ENCODE results near the gene CCDC178.
"Not testable (repeated sequence)": the region's sequence is repeated elsewhere in the genome, so short reads cannot be mapped to it uniquely, and the experiment has no call there.

Gene CCDC178, protein sequence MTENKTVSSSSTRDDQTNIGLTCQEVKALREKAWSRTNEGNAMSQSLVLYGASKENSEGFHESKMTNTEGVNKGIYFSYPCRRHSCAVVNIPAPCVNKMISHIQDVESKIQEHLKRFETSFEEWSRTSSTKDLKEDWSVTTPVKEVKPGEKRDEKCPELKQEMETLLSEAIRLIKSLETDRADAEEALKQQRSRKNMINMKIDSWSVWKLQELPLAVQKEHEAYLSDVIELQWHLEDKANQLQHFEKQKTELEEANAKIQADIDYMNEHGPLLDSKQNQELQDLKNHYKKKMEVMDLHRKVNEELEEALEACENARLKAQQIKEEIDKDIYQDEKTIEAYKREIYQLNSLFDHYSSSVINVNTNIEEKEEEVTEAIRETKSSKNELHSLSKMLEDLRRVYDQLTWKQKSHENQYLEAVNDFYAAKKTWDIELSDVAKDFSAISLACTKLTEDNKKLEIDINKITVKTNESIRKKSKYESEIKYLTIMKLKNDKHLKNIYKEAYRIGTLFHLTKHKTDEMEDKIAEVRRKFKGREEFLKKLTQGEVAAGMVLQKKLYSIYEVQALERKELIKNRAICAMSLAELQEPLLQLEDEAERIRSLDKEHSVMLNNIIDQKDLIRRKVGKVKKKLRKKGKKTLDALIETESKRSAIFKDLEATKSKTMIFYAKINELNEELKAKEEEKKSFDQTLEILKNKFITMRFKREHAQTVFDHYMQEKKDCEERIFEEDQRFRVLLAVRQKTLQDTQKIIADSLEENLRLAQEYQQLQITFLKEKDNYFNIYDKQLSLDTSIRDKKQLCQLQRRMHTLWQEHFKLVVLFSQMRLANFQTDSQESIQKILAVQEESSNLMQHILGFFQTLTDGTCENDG

DNA sequence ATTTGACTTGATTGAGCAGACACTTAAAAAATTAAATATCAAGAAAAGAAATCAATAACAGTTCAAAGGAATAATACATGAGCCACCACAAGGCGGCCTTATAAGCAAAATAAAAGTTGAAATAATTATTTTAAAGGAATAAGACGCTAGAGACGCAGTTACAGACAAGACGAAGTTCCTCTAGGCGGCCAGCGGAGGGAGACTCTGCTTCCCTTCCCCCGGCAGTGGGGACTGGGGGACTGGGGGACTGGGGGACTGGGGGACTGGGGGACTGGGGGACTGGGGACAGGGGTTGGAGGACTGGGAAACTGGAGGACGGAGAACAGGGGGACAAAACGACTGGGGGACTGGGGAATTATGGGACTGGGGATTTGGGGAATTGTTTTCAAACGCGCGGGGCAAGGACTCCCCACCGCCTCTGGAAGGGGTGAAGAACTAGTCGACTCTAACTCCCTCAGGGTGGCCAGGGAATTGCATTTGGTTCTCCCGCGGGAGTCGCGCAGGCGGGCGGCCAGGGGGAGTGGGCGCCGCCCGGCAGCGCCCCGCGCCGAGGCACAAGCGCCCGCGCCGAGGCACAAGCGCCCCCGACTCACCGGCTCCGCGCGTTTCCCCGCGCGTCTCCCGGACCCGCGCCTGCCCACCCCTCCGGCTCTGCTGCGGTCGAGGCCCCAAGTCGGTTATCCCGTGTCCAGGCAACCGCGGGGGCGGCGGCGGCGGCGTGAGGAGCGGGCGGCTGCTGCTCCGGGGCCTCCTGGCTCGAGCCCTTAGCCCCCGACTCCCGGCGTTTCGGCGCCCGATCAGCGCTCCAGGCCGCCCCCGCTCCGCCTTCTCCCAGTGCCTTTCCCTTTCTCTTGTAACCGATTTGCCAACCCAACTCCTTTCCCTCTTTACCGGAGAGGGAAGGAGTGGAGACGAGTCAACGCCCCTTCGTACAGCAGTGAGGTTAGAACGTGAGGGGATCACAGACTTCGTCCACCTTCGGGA lies at the start of gene CCDC178:
Gene CCDC178 (minus strand): TSS at position 662 of the 984 bp plus-strand sequence. CDS start 28,633 bp downstream, outside the sequence.
- no peak for DNase-seq

DNA sequence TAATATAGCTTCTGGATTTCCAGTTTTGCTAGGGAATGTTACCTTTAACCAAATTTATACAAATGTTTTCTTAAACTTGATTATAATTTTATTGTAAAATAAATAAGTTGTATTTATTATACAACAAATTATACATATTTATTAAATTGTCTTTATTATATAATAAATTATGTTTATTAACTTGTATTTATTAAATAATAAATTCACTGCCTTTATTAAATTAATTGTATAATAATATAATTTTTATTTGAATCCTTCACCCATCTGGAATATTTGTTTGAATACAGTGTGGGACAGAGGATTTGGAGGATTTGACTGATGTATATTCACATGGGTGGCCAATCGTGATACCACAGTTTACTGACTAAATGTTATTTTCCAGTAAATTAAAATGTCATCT lies 43.4 kb upstream of the CCDC178 start:
- no peak for DNase-seq

DNA sequence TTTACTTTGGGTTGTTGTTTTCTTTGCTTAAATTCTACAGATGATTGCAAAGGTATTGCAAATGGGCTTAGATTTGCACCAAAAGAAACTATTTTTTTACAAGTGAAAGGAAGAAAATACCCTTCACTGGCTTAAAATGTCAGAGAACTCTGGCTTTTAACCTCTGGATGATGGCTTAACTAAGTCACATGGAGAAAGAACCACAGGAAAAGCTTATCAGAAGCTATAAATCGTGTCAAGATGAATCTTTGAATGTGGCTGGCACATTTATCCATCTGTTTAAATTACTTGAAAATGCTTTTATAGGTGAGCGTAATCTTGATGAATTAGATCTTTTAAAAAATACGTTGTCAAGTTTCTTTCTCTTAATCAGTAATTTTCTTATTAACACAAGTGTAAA lies 32.0 kb upstream of the CCDC178 start:
- DNase-seq: no peak

DNA sequence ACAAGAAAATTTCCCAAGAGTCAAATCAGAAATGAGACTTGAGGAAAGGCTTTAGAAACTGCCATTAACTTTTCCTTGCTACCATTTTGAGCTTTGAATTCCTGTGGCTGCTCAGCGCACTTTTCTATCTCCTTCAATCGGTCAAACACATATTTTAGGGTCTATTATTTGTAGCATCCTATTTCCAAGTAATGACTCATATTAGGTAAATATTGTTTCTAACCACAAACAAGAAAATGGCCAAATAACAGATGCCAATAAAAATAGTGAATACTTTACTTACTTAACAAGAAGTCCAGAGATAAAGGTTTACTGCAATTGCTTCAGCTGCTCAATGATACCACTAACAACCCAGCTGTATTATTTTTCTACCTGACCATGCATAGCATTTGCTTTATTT lies 29.7 kb upstream of the CCDC178 start:
- DNase-seq: no peak

DNA sequence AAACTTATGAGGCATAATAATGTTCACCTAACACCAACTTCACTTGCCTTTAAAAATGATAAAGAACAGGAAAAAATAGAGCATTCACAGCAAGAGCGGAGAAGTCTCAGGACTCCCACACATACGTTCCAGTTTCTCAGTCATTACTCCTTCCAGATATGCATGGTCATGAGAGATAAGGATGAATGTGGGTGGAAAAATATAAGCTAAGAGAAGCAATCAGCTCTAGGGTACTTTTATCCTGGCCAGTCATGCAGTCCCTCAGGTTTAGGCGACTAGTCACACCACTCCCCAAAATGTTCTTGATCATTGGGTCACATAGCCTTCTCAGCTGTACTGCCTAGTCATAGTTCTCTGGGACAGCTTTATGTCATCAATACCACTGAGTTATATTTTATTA lies 29.2 kb upstream of the CCDC178 start:
- no peak for DNase-seq

DNA sequence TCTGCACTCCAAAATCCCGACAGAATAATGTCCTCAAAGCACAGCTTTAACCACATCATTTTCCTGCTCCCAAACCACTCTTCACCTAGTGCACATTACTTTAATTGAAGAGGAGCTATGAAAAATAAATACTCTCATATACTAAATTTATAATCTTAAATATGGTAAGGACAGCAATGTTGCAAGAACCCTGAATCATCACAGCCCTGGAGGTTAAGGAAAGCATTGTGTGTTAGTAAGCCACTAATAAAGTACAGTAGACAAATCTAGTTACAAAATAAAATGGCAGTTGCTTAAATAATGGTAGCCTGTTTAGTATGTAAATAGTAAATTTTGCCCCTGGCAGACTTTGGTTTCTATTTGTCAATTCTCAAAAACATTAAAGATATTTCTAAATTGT lies 27.0 kb upstream of the CCDC178 start:
- no peak for DNase-seq

DNA sequence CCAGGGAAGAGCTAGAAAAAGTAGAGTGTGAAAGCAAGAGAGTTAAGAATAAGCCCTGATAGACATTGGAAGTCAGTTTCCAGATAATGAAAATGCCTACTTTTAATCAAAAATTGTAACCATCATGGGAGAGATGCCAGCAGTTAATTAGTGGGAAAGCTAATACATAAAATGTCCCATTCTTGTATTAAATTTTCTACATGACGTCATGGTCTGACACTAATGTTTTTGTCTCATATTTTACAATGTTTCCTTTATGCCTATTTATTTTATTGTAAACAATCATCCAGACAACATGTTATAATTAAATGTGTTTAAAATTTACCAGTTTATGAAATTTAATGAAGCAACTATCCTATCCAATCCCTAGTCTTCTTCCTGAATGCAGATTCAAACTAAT lies 26.3 kb upstream of the CCDC178 start:
- DNase-seq: no peak

DNA sequence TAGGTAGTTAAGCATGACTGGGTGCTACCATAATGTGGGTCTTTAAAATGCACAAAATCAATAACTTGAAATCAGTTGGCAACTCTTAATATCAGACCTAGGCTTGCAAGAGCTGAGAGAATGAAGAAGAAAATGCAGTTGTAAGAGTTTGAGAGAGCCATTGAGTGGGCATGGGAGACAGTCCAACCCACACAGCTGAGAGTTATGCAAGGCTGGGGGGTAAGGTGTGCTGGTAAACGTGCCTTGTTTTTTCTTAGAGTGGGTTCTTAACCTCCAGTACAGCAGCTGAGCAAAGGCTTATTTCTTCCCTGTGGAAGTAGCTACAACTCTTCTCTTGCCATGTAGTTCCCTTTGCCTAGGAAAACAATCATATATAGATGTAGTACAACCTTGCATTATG lies 20.2 kb upstream of the CCDC178 start:
- no peak for DNase-seq

DNA sequence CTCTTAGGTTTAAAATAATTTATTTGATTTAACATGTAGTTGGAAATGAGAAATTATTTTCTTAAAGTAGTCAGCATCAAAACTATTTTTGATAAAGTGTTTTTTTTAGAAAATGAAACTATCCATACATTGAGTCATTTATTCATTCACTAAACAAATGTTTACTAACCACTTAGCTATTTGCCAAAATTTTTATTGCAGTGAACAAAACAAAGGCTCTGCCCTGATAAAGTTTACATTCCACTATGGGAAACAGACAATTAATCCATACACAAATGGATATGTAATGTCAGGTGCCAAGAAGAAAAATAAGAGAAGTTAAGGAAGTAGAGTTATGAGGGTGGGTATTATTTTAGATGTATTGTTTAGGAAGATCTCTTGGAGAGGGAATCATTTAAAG lies 19.1 kb upstream of the CCDC178 start:
- no peak for DNase-seq

DNA sequence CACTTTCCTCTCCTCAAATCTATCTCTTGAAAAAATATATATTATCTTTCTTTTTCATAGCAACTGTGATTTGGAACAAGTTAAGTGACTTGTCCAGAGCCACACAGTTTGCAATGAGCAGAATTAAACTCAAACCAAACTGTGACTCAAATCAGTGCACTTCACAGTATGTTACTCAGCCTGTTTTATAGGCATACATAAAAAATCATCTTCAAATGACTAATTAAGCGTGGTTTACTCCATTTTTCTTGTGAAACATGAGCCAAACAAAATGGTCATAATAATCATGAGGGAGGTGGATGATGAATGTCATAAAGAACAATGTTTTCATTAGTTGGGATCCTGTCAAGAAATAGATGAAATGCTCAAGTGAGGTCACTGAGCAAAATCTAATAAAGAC lies 6.1 kb upstream of the CCDC178 start:
- DNase-seq: no peak

DNA sequence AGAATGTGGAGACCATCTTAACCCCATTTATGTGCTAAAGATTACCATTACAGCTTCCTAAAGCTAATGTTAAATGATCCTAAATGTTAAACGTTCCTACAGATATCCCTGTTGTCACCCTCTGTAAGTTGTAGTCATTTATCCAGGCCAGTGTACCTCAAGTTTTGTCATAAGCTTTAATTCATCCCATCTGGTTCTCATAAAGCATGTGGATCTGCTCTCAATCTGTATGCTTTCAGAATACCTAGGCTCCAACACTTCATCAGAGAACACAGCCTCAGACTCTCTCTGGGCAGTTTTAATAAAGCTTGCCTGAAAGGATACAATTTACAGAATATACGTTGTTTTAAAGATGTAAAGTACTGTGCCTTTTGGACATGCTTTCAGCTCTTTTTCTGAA lies 4.2 kb upstream of the CCDC178 start:
- no peak for DNase-seq

DNA sequence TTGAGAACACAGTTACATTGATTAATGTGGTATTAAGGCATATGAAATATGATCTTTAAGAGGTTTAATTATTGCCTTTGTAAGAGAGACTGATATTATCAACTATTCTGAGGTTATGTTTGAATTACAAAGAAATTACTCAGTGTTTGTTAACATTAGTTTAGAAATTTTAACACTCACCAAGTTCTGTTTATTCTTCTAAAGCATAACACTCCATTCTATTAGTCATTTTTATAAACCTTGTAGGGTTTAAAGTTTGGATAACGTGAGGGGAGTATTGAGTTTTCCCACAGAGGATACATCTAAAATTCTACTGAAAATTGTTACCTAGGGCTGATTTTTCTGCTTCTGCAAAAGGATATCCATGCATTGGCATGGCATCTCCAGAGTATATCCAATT lies 7.7 kb downstream of the CCDC178 start:
- no peak for DNase-seq

DNA sequence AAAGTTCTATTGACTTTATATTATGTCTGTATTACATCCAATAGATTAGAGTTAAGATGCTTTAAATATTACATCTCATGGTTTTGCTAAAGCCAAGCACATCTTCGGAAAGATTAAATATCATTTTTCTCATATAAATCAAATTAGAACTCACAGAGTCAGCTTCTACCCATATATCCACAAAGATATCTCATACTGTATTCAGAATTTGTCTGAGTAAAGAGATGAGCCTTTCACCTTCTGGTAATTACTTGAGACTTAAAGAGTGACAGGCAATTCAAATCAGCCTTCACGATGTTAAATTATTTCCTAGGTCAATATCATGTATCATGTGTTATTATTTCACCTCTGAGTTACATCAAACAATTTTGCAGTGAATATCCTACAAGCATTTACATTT lies 13.0 kb downstream of the CCDC178 start:
- DNase-seq: no peak

DNA sequence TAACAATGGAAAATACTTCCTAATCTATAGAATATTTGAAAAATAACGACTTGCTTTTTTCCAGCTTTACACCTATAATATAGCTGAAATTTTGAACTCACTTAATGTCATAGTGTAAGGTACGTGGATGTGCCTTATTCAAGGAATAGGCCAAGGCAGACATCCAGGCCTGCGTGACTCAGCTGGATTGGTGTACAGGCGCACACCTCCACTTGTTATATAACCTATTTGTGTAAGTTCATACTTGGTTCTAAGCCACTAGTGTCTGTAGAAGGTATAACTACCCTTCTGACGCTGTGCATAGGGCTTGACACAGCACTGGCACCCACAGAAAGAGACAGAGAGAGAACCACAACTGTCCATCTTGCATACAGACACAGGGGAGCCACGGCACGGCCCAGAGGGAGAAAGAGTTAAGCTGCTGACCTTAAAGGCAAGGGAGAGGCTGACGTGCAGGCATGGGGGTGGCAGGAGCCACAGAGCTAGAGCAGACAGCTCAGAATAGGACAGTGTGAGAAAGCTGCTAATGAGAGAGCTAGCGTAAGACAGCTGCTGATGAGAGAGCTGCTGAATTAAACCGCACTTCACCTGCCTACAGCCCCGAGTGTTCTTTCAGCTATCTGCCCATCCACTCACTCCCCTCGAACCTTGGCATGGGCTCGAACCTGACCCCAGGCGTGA lies 16.1 kb downstream of the CCDC178 start:
- no peak for DNase-seq

DNA sequence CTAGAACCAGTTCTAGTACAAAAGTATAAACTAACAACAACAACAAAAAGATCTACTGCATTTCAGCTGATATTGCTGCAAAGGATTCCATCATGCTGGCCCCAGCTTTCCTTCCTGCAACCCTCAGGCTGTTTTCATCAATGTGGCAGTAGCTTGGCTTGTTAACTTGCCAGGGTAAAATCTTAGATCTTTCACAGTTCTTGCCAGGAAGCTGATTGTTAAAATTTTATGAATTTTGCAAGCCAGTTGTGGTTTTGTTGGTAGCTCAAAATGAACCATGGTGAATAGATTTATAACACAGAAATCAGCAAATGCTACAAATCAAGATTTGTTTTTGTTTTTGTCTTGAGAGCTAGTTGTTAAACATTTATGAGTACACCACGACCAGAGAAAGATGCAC lies 19.3 kb downstream of the CCDC178 start:
- DNase-seq: no peak

DNA sequence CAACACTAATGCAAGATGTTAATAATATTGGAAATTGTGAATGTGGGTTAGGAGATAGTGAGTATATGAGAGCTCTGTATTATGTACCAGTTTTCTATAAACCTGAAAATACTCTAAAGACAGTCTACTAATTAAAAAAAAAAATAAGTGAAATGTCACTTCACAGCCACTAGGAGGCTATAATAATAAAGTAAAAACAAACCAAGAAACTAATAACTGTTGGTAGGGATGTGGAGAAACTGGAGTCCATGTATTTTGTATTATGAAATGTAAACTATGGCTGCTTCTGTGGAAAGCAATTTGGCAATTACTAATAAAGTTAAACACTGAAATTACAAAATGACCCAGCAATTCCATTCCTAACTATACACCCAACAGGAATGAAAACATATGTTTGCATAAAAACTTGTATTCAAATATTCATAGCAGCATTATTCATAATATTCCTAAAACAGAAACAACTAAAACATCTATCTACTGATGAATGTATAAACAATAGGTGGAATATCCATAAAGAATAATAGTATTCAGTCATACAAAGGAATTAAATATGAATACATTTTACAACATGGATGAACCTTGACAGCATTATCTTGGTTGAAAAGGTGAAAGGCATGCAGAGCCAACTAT lies 36.2 kb downstream of the CCDC178 start:
- no peak for DNase-seq

DNA sequence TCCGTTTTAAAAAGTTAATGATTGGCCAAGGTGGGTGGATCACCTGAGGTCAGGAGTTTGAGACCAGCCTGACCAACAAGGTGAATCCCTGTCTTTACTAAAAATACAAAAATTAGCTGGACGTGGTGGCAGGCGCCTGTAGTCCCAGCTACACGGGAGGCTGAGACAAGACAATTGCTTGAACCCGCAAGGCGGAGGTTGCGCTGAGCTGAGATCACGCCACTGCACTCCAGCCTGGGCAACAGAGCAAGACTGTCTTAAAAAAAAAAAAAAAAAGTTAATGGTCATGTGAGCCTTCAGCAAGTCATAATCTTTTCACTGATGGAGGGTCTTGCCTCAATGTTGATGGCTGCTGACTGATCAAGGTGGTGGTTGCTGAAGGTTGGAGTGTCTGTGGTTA lies 41.6 kb downstream of the CCDC178 start:
- not testable (repeated sequence) for DNase-seq

DNA sequence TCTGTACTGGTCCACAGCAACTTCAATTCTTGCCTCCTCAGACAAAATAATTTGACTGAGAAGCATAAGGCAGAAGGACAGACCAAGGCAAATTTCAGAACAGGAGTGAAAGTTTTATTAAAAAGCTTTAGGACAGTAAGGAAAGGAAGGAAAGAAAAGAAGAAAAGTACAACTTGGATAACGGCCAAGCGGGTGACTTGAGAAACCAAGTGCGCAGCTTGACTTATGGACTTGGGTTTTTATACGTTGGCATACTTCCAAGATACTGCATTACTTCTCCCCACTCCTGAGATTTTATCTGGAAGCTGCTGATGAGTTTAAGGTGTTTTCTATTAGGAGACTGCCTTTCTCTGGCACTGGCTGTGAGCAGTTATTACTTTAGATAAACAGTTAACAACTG lies 64.7 kb downstream of the CCDC178 start:
- no peak for DNase-seq

DNA sequence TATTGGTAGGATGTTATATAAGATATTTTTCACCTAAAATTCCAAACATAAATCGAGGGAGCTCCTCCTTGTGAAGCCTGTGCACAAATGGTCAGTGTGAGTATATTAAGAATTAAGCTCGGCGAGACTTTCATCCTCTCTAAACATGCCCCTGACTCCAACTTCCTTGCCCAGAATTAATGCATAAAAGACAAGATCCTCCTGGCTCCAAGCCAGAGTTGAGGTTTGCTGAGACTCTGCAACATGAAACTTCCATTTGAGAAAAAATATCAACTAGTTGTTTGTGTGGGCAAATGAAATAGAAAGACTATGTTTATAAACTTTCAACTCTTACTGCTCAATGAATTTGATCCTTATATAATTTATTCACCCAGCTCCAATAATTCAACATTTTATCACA lies 68.1 kb downstream of the CCDC178 start:
- DNase-seq: no peak

DNA sequence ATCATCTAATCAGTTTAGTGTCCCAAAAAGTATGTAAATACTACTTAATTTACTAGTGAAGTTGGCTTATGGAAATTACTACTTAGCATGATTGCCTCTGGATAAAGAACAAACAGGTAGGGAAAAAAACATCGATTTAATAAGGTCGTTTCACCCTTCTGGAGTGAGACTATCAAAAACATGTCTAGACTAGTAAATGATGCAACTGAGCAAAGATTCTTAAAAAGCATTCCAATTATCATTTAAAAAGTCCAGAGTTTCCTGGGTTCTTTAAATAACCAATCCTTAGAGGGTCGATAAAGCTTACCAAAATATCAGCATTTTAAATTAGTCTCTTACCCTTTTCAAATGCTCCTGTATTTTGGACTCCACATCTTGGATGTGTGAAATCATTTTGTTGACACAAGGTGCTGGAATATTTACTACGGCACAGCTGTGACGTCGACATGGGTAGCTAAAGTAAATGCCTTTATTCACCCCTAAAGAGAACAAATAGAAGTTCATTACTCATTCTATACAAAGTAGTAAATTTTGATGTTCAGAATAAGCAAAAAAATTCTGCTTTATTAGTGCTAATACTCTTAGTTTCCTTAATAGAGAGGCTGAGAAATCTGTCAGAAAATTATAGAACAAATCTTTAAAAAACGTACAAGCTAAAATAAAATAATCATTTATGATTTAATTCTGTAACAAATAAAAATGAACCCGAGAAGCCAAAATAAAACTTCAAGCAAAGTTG lies 70.6 kb downstream of the CCDC178 start:
- DNase-seq: no peak

DNA sequence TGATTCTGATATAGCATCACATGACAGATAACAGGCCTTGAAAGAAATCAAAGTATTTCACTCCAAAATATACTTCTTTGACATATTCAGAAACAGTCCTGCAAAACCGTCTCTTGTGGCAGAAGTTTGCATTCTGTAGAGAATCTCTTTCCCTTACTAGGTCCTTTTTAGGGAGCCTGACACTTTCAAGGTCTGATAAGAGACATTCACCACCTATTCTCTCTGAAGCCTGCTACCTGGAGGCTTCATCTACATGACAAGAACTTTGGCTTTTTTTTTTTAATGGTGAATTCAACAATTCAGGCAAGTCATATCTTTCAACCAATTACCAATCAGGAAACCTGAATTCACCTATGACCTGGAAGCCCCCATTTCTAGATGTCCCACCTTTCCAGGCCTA lies 83.8 kb downstream of the CCDC178 start:
- no peak for DNase-seq

All from suppressor macrophage treated with lipopolysaccharide for 4 hours (primary cell).